WTC11 (cell line): ENCODE data around the gene GLB1L3.

ENCODE experiments used
- CBFB ChIP-seq: sonication (generic); formaldehyde crosslinking; IDR thresholded peaks from 2 replicates; pipeline ENCODE4 v1.8.1; 2022; ENCODE audit warnings: mild to moderate bottlenecking, low read depth, missing genetic modification reagents
- CTCF ChIP-seq: fragments of 200-600 bp; IDR thresholded peaks from 2 replicates; pipeline ENCODE4 v1.8.0; 2022; ENCODE audit warnings: antibody characterized with exemption
- ERG ChIP-seq: fragments of 250-450 bp; sonication (Bioruptor Pico); IDR thresholded peaks from 2 replicates; pipeline ENCODE4 v1.8.0; 2021; ENCODE audit warnings: mild to moderate bottlenecking
- JAZF1 ChIP-seq: fragments of 250-450 bp; sonication (Bioruptor Pico); IDR thresholded peaks from 2 replicates; pipeline ENCODE4 v1.9.0; 2021; ENCODE audit warnings: moderate library complexity, mild to moderate bottlenecking, inconsistent platforms
- MAX ChIP-seq: sonication (generic); formaldehyde crosslinking; IDR thresholded peaks from 2 replicates; pipeline ENCODE4 v1.8.0; 2022; ENCODE audit warnings: mild to moderate bottlenecking, missing genetic modification reagents
- NR3C1 ChIP-seq: sonication (generic); formaldehyde crosslinking; conservative IDR thresholded peaks from 2 replicates; pipeline ENCODE4 v1.8.1; 2023; ENCODE audit warnings: low read depth, mild to moderate bottlenecking, missing genetic modification reagents
- SP1 ChIP-seq: sonication (generic); formaldehyde crosslinking; conservative IDR thresholded peaks from 2 replicates; pipeline ENCODE4 v1.8.1; 2022; ENCODE audit warnings: missing genetic modification reagents
- USF2 ChIP-seq: sonication (generic); formaldehyde crosslinking; IDR thresholded peaks from 2 replicates; pipeline ENCODE4 v1.8.1; 2023; ENCODE audit warnings: mild to moderate bottlenecking, missing genetic modification reagents, moderate library complexity
- ZNF121 ChIP-seq: sonication (generic); formaldehyde crosslinking; IDR thresholded peaks from 2 replicates; pipeline ENCODE4 v1.8.0; 2023; ENCODE audit warnings: missing genetic modification reagents
- ZNF423 ChIP-seq: fragments of 250-450 bp; sonication (Bioruptor Pico); IDR thresholded peaks from 2 replicates; pipeline ENCODE4 v2.1.2; 2022; ENCODE audit warnings: mild to moderate bottlenecking, moderate library complexity

GRCh38 chr11:134362192-134362901 is 86.2 kb downstream of the GLB1L3 start:
- no peak for TF ChIP-seq CTCF
- TF ChIP-seq MAX: no peak
- TF ChIP-seq JAZF1 (CRISPR knock-in tag): no peak
- TF ChIP-seq SP1 (CRISPR knock-in tag): no peak
- no peak for TF ChIP-seq ERG (CRISPR knock-in tag)
- no peak for TF ChIP-seq ZNF121 (CRISPR knock-in tag)
- TF ChIP-seq CBFB: no peak
- no peak for TF ChIP-seq USF2 (CRISPR knock-in tag)
- no peak for TF ChIP-seq ZNF423 (CRISPR knock-in tag)
- no peak for TF ChIP-seq NR3C1 (CRISPR knock-in tag)
